PC-9 (cell line): ENCODE data around the gene KIZ. TPM values are rescaled to one million over a fixed set of nuclear protein-coding genes. Genes with fewer than 3 reads are reported as not detected.

Source experiments
- BruUV-seq: library from RNA; stranded (reverse); fragments of 400-500 nt; replicated peaks from 2 replicates; lab custom pipeline; 2021; lab: Mats Ljungman, UMichigan
- CTCF ChIA-PET: fragments of 300-600 bp; sonication (Branson Sonifier 250); formaldehyde crosslinking; loops from one replicate; lab custom pipeline; 2022; ENCODE audit warnings: antibody characterized with exemption; lab: Charles Lee
- POLR2A ChIA-PET: fragments of 300-600 bp; sonication (Branson Sonifier 250); formaldehyde crosslinking; loops from one replicate; lab custom pipeline; 2022; ENCODE audit warnings: antibody characterized with exemption; ENCODE audit not compliant: unreplicated experiment; lab: Charles Lee
- DNase-seq, 2 experiments: peaks; one replicate each; pipeline versions ENCODE4 v3.0.0 to v3.0.0-alpha.2; 2015 to 2022; ENCODE audit warnings: mixed read lengths in 1 of 2
- H2AFZ ChIP-seq: fragments of 200-600 bp; sonication (generic); 2 replicates; pipeline ENCODE4 v1.8.1; 2017; ENCODE audit warnings: antibody characterized with exemption
- H3F3A ChIP-seq: fragments of 200-600 bp; sonication (generic); 2 replicates; pipeline ENCODE4 v1.8.1; 2017; ENCODE audit warnings: antibody characterized with exemption, mild to moderate bottlenecking, low read depth; ENCODE audit not compliant: insufficient read depth
- H3K27ac ChIP-seq: fragments of 200-600 bp; sonication (generic); 2 replicates; pipeline ENCODE4 v1.6.1; 2016; ENCODE audit warnings: mixed run types
- H3K27me3 ChIP-seq: fragments of 200-600 bp; sonication (generic); 2 replicates; pipeline ENCODE4 v1.6.1; 2016; ENCODE audit warnings: low read depth, mixed run types; ENCODE audit not compliant: insufficient read depth
- H3K36me3 ChIP-seq: fragments of 200-600 bp; sonication (generic); 2 replicates; pipeline ENCODE4 v1.6.1; 2016; ENCODE audit warnings: low read depth, mixed run types
- H3K4me1 ChIP-seq: fragments of 200-600 bp; sonication (generic); replicated peaks from 2 replicates; pipeline ENCODE4 v1.6.1; 2016; ENCODE audit warnings: mixed run types; ENCODE audit not compliant: insufficient read depth
- H3K4me2 ChIP-seq: fragments of 200-600 bp; sonication (generic); 2 replicates; pipeline ENCODE4 v1.6.1; 2017; ENCODE audit warnings: mixed run types
- H3K4me3 ChIP-seq: fragments of 200-600 bp; sonication (generic); 2 replicates; pipeline ENCODE4 v1.6.1; 2016; ENCODE audit warnings: mixed run types
- H3K79me2 ChIP-seq: fragments of 200-600 bp; sonication (generic); 2 replicates; pipeline ENCODE4 v1.6.1; 2017; ENCODE audit warnings: low read depth, mixed run types
- H3K9me2 ChIP-seq: fragments of 200-600 bp; sonication (generic); 2 replicates; pipeline ENCODE4 v1.8.1; 2017; ENCODE audit warnings: mild to moderate bottlenecking; ENCODE audit not compliant: insufficient read depth
- H3K9me3 ChIP-seq: fragments of 200-600 bp; sonication (generic); 2 replicates; pipeline ENCODE4 v1.8.1; 2016; ENCODE audit warnings: low read depth; ENCODE audit not compliant: insufficient read depth
- H4K20me1 ChIP-seq: fragments of 200-600 bp; sonication (generic); 2 replicates; pipeline ENCODE4 v1.8.1; 2017; ENCODE audit not compliant: insufficient read depth
- CTCF ChIP-seq: fragments of 200-600 bp; sonication (generic); conservative IDR thresholded peaks from 2 replicates; pipeline ENCODE4 v1.6.1; 2017; ENCODE audit warnings: mixed run types, antibody characterized with exemption, mild to moderate bottlenecking, moderate library complexity
- EZH2 ChIP-seq: fragments of 200-600 bp; sonication (generic); IDR thresholded peaks from 2 replicates; pipeline ENCODE4 v1.8.0; 2017; ENCODE audit warnings: antibody characterized with exemption, low read depth
- intact Hi-C: fragments of 100-400 bp; cut with micrococcal nuclease; formaldehyde crosslinking; loops from one replicate; pipeline ENCODE4 v1.10.0; 2022; ENCODE audit not compliant: unreplicated experiment
- total RNA-seq: library from RNA; stranded (reverse); gene quantifications from 2 replicates; pipeline ENCODE4 v1.2.3, GENCODE V29; 2021

Gene KIZ
- total RNA-seq, 1 experiment from 2014 or later, result 21.5 TPM

DNA sequence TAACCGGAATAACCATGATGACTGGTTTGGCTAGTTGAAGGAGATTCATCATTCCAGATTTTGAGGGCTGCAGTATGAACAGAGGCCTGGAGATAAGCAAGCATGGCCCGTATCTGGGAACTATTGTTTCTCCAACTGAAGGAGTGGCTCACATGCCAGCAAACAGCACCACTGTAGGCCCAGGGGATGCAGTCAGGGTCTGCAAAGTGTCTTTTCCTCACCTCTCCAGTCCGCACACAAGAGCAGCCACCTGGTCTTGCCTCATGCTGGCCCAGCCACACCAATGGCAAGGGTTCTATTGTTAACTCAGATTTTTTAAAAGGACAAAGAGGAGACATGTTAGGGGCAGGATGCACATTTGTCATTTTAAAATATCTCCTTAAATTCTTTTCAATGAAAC is 55.1 kb downstream of the KIZ start:
- no peaks in the 10 kb centered on the region for H3K9me2 ChIP-seq
- H3F3A ChIP-seq, result peaks cover 20% of the 10 kb centered on the region
- H3K4me2 ChIP-seq, result no peak overlapping the region
- DNase-seq, result no peak
- no peak overlapping the region for H3K4me3 ChIP-seq
- H3K9me3 ChIP-seq, result peaks cover 3% of the 10 kb centered on the region
- intact Hi-C loops, result no loop called here
- H3K27ac ChIP-seq, result no peak overlapping the region
- H3K36me3 ChIP-seq, result no peaks in the 10 kb centered on the region
- no peak overlapping the region for H2AFZ ChIP-seq
- POLR2A ChIA-PET, result no interaction called here
- H3K4me1 ChIP-seq, result peaks cover 35% of the 10 kb centered on the region
- no peaks in the 10 kb centered on the region for H4K20me1 ChIP-seq
- no TSS peak for BruUV-seq
- TF ChIP-seq EZH2 (no peak), CTCF (no peak)
- CTCF ChIA-PET, result no interaction called here
- H3K27me3 ChIP-seq, result no peaks in the 10 kb centered on the region
- no peaks in the 10 kb centered on the region for H3K79me2 ChIP-seq

- intact Hi-C loops, result no loop called here
- peaks cover 20% of the 10 kb centered on the region for H3F3A ChIP-seq
- peak overlapping the region; percentile 50 for H3K4me2 ChIP-seq
These were observed 57.1 kb downstream of the KIZ start for GRCh38 chr20:21182832-21183563.

GRCh38 chr20:21183722-21184121 is 57.8 kb downstream of the KIZ start:
- no peak overlapping the region for H3K4me3 ChIP-seq
- no peak for DNase-seq
- no peak for TF ChIP-seq EZH2
- TF ChIP-seq CTCF, result no peak
- no peaks in the 10 kb centered on the region for H4K20me1 ChIP-seq
- no TSS peak for BruUV-seq
- peaks cover 20% of the 10 kb centered on the region for H3F3A ChIP-seq
- peaks cover 35% of the 10 kb centered on the region for H3K4me1 ChIP-seq
- H3K27ac ChIP-seq, result peak overlapping the region; percentile 59
- no peaks in the 10 kb centered on the region for H3K9me2 ChIP-seq
- no peaks in the 10 kb centered on the region for H3K36me3 ChIP-seq
- peak overlapping the region; percentile 50 for H3K4me2 ChIP-seq
- H2AFZ ChIP-seq, result no peak overlapping the region
- CTCF ChIA-PET, result no interaction called here
- intact Hi-C loops, result no loop called here
- H3K27me3 ChIP-seq, result no peaks in the 10 kb centered on the region
- peaks cover 3% of the 10 kb centered on the region for H3K9me3 ChIP-seq
- H3K79me2 ChIP-seq, result no peaks in the 10 kb centered on the region
- POLR2A ChIA-PET, result no interaction called here

More at GRCh38 chr20:21182832-21183563, 57.1 kb downstream of the KIZ start:
- Histone ChIP-seq H3K4me1 (peaks cover 35% of the 10 kb centered on the region), H3K9me3 (peaks cover 3% of the 10 kb centered on the region), H3K27ac (peak overlapping the region; percentile 59), H2AFZ (no peak overlapping the region; the same call in 1 of the 2 replicates), H4K20me1 (no peaks in the 10 kb centered on the region), H3K36me3 (no peaks in the 10 kb centered on the region), H3K4me3 (no peak overlapping the region), H3K27me3 (no peaks in the 10 kb centered on the region), H3K9me2 (no peaks in the 10 kb centered on the region), H3K79me2 (no peaks in the 10 kb centered on the region)
- ChIA-PET CTCF (no interaction called here), POLR2A (no interaction called here)
- DNase-seq, result peak in 1 of 2 experiments; percentile 88
- TF ChIP-seq CTCF, result no peak
- TF ChIP-seq EZH2, result no peak
- no TSS peak for BruUV-seq
